Retinal pigment epithelial cell (primary cell): ENCODE data around the gene AMZ1.

Experiments
- DNase-seq: peaks from one replicate; pipeline ENCODE4 v3.0.0-alpha.2; 2010; ENCODE audit warnings: low read depth
- H3K4me3 ChIP-seq: 2 replicates; pipeline ENCODE4 v1.5.1; 2011; ENCODE audit warnings: mild to moderate bottlenecking, low read length, control low read depth, moderate library complexity
- CTCF ChIP-seq: conservative IDR thresholded peaks from 2 replicates; pipeline ENCODE4 v1.5.1; 2011; ENCODE audit warnings: low read depth, low read length, control low read depth, inconsistent platforms

The AMZ1 gene

GRCh38 chr7:2728316-2729030, 40.5 kb downstream of the AMZ1 start:
- TF ChIP-seq CTCF: no peak
- no peak overlapping the region for H3K4me3 ChIP-seq
- DNase-seq: no peak

GRCh38 chr7:2729031-2729892, 41.3 kb downstream of the AMZ1 start:
- DNase-seq: no peak
- no peak overlapping the region for H3K4me3 ChIP-seq
- TF ChIP-seq CTCF: no peak

GRCh38 chr7:2729893-2730716, 42.1 kb downstream of the AMZ1 start:
- no peak overlapping the region for H3K4me3 ChIP-seq
- TF ChIP-seq CTCF: no peak
- DNase-seq: no peak

GRCh38 chr7:2730846-2731770, 43.1 kb downstream of the AMZ1 start:
- DNase-seq: no peak
- TF ChIP-seq CTCF: no peak
- no peak overlapping the region for H3K4me3 ChIP-seq

- no peak for DNase-seq
- no peak for TF ChIP-seq CTCF
- H3K4me3 ChIP-seq: no peak overlapping the region
These were observed 44.4 kb downstream of the AMZ1 start for GRCh38 chr7:2732388-2732787.

GRCh38 chr7:2732959-2733584, 45.1 kb downstream of the AMZ1 start:
- no peak overlapping the region for H3K4me3 ChIP-seq
- no peak for TF ChIP-seq CTCF
- no peak for DNase-seq
